ENCODE measurements around the gene SHROOM3.

DNA sequence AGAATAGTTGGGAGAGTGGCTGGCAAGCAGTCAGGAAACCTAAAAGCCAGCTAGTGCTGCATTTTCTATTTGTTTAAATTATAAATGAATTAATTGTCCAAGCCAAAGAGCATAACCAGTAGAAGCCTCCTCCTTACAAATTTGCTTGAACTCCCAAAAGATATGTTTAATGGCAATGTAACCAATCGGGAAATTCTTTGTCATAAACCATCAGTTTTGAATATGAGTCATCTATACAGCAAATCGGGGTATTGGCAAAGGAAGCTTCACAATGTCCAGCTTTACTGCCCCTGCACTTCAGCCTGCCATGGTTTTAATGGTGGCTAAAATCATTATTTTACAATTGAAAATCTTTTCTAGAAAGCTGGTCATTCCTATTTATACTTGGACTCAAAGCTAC, 216.6 kb downstream of the SHROOM3 start:
- no peak for TF ChIP-seq ZFX (IDR thresholded peaks at IDR 0.05; ENCODE audit: borderline replicate concordance)
- TF ChIP-seq, protein P1, sequence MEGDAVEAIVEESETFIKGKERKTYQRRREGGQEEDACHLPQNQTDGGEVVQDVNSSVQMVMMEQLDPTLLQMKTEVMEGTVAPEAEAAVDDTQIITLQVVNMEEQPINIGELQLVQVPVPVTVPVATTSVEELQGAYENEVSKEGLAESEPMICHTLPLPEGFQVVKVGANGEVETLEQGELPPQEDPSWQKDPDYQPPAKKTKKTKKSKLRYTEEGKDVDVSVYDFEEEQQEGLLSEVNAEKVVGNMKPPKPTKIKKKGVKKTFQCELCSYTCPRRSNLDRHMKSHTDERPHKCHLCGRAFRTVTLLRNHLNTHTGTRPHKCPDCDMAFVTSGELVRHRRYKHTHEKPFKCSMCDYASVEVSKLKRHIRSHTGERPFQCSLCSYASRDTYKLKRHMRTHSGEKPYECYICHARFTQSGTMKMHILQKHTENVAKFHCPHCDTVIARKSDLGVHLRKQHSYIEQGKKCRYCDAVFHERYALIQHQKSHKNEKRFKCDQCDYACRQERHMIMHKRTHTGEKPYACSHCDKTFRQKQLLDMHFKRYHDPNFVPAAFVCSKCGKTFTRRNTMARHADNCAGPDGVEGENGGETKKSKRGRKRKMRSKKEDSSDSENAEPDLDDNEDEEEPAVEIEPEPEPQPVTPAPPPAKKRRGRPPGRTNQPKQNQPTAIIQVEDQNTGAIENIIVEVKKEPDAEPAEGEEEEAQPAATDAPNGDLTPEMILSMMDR (IDR thresholded peaks at IDR 0.05) = no peak
